PFSK-1 (cell line): ENCODE results near the gene DGKB.

Experiments
- POLR2AphosphoS5 ChIP-seq: IDR thresholded peaks from 2 replicates; pipeline ENCODE4 v1.6.1; 2012; ENCODE audit warnings: low read depth, mild to moderate bottlenecking, control low read depth, low read length, moderate library complexity
- REST ChIP-seq, 2 experiments: IDR thresholded peaks; 2 replicates each; pipeline versions ENCODE4 v1.6.1 to v1.8.0; 2011 to 2012; ENCODE audit warnings: low read depth in 2 of 2, low read length in 2 of 2, control low read depth in 1 of 2, inconsistent platforms in 1 of 2, mild to moderate bottlenecking in 1 of 2, moderate library complexity in 1 of 2; ENCODE audit not compliant: insufficient read depth in 1 of 2

DNA sequence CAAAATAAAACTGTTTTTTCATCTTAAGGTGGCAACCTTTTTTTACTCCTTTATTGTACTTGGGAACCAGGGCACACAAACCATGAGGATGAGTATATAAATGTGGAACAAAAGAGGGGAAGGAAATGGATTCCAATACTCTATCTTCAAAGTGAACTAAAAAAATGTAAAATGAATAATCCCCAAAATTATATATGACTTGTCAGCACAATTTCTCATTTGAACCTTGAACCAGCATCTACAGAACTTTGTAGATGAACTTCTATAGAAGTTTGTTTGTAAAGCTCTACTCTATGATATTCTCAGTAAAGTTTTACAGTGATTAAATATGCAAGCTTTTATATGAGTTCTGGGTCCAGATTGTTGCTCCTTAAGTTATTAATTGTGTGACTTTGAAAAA lies 694.8 kb downstream of the DGKB start:
- TF ChIP-seq REST (IDR thresholded peaks at IDR 0.05; ENCODE audit: insufficient read depth in 1 of 2, low read depth in 2 of 2, low read length in 2 of 2) (no peak), POLR2AphosphoS5 (no peak)
